OCI-LY1 (cell line): ENCODE measurements around the gene RASSF8.

ENCODE experiments used
- CTCF ChIP-seq: fragments of 200-600 bp; sonication (generic), shearing (Covaris generic); IDR thresholded peaks from 2 replicates; pipeline ENCODE4 v1.5.1; 2017; ENCODE audit warnings: mild to moderate bottlenecking, antibody characterized with exemption, low read length, moderate library complexity, mixed read lengths
- EZH2 ChIP-seq: fragments of 200-600 bp; sonication (generic), shearing (Covaris generic); IDR thresholded peaks from 2 replicates; pipeline ENCODE4 v1.8.0; 2017; ENCODE audit warnings: borderline replicate concordance, mixed run types, mild to moderate bottlenecking, antibody characterized with exemption, low read length, moderate library complexity, mixed read lengths

GRCh38 chr12:26125400-26126339 is 167.2 kb downstream of the RASSF8 start:
- TF ChIP-seq CTCF (no peak), EZH2 (no peak)
